Stimulated activated effector memory CD8-positive, alpha-beta T cell treated with anti-CD3 and anti-CD28 coated beads, Interleukin-12 subunit alpha, Interleukin-12 subunit beta, amount 100 ng/mL, for 72 hours (primary cell): ENCODE data around the gene MARS1.
"Not testable (repeated sequence)": the region's sequence is repeated elsewhere in the genome, so short reads cannot be mapped to it uniquely, and the experiment has no call there.

Experiments used
- ATAC-seq: fragments of 150-1000 bp; cut with Tn5 transposase; 2 replicates; pipeline ENCODE4 v1.10.0; 2021
- DNase-seq, 2 donors: peaks; one replicate each; pipeline ENCODE4 v3.0.0; 2021 to 2022; ENCODE audit warnings: low spot score in 2 of 2
- H3K27ac Mint-ChIP-seq: one replicate; pipeline ENCODE4 v1.8.0; 2022; ENCODE audit warnings: mild to moderate bottlenecking, mixed read lengths
- H3K36me3 Mint-ChIP-seq: one replicate; pipeline ENCODE4 v1.8.0; 2022; ENCODE audit warnings: mild to moderate bottlenecking, mixed read lengths
- H3K4me1 Mint-ChIP-seq: one replicate; pipeline ENCODE4 v1.8.0; 2022; ENCODE audit warnings: mixed read lengths
- H3K4me3 Mint-ChIP-seq: one replicate; pipeline ENCODE4 v1.8.0; 2022; ENCODE audit warnings: mild to moderate bottlenecking, mixed read lengths
- H3K9me3 Mint-ChIP-seq: one replicate; pipeline ENCODE4 v1.8.0; 2022; ENCODE audit warnings: mixed read lengths

Gene MARS1

DNA sequence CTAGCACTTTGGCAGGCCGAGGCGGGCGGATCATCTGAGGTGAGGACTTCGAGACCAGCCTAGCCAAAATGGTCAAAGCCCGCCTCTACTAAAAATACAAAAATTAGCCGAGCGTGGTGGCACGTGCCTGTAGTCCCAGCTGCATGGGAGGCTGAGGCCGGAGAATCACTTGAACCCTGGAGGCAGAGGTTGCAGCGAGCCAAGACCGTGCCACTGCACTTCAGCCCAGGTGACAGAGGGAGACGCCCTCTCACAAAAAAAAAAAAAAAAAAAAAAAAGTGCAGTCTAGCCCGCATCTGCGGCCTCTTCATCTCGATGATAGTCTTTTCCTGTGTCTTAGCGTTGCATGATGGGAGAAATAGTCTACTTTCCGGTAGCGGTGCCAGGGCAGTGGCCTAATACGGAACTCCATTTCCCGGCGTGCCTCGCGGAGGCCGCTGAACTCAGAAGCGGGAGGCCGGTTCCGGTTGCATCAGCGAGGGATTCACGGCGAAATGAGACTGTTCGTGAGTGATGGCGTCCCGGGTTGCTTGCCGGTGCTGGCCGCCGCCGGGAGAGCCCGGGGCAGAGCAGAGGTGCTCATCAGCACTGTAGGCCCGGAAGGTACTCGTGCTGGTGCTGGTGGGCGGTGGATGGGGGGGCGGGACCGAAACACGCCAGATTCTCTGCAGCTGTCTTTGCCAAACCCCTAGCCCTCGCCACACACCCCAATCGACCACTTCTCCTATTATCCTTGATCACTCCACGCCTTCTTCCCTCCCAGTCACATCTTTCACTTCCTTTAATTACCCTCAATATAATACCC is at the start of gene MARS1:
TSS of gene MARS1 (plus strand) at position 472 of the 805 bp plus-strand sequence. CDS start at position 495, 23 bp downstream.
- ATAC-seq (peak; percentile 98), DNase-seq (peak; percentile 79 to 91)
- Mint-ChIP-seq H3K4me3 (peak within 1 kb of the TSS; percentile 88), H3K36me3 (peaks cover 60% of the 10 kb centered on the region), H3K4me1 (peaks cover 37% of the 10 kb centered on the region), H3K9me3 (no peaks in the 10 kb centered on the region), H3K27ac (peak within 1 kb of the TSS; percentile 94)

- Mint-ChIP-seq H3K9me3 (peaks cover 5% of the 10 kb centered on the region), H3K4me1 (peaks cover 8% of the 10 kb centered on the region), H3K36me3 (no peaks in the 10 kb centered on the region), H3K27ac (no peak overlapping the region), H3K4me3 (no peak overlapping the region)
- DNase-seq (no peak), ATAC-seq (no peak)
Measured at GRCh38 chr12:57438400-57438799, 49.5 kb upstream of the MARS1 start.

DNA sequence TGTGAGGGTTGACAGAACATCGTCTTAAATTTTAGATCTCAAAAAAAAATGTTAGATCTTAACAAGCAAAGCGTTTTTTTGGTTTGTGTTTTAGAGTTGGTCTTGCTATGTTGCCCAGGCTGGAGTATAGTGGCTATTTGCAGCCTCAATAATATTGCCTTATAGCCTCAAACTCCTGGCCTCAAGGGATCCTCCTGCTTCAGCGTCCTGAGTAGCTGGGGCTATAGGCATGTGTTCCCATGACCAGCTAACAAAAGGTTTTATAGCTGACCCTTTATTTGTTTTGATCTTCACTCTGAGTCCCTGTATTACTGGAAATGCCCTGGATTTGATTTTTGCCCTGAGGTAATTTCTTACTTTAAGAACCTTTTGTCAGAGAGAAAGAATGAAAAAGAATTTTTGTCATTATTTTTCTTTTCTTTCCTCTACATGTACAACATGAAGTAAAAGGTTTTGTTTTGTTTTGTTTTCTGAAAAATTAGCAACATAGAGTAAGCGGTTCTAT is 48.1 kb upstream of the MARS1 start:
- no peak for DNase-seq
- Mint-ChIP-seq H3K36me3 (no peaks in the 10 kb centered on the region), H3K4me1 (peaks cover 8% of the 10 kb centered on the region), H3K4me3 (no peak overlapping the region), H3K27ac (no peak overlapping the region), H3K9me3 (peaks cover 5% of the 10 kb centered on the region)
- no peak for ATAC-seq

DNA sequence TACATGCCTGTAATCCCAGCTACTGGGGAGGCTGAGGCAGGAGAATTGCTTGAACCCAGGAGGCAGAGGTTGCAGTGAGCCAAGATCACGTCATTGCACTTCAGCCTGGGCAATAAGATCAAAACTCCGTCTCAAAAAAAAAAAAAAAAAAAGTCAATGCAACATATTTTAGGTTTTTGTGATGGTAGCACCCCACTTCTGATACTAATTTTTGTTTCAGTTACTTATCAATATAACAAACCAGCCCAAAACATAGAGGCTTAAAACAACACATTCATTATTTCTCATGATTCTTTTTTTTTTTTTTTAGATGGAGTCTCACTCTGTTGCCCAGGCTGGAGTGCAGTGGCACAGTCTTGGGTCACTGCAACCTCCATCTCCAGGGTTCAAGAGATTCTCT is 46.5 kb upstream of the MARS1 start:
- not testable (repeated sequence) for H3K36me3 Mint-ChIP-seq, H3K27ac Mint-ChIP-seq, ATAC-seq, H3K4me3 Mint-ChIP-seq, DNase-seq, H3K4me1 Mint-ChIP-seq, H3K9me3 Mint-ChIP-seq

DNA sequence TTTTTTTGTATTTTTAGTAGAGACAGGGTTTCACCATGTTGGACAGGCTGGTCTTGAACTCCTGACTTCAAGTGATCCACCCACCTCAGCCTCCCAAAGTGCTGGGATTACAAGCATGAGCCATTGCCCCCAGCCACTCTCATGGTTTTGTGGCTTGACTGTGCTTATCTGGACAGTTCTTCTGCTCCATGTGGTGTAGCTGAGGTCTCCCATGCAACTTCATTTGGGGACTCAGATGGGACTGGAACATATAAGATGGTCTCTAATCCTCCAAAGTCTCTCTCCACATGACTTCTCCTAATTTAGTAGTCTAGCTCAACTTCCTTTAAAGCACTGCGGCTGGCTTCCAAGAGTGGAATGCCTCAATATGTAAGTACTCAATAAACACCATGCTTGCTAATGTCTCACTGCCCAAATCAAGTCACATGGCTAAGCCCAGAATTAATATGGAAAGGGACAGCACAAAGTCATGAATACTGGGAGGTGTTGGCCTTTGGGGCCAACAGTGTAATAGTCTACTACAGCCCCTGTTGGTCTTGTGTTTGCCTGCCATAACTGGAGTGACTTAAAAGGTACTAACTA is 45.9 kb upstream of the MARS1 start:
- Mint-ChIP-seq H3K27ac (no peak overlapping the region), H3K9me3 (peaks cover 5% of the 10 kb centered on the region), H3K4me1 (no peaks in the 10 kb centered on the region), H3K4me3 (no peak overlapping the region), H3K36me3 (no peaks in the 10 kb centered on the region)
- DNase-seq (no peak), ATAC-seq (no peak)

- not testable (repeated sequence) for H3K36me3 Mint-ChIP-seq, ATAC-seq, DNase-seq, H3K4me3 Mint-ChIP-seq, H3K4me1 Mint-ChIP-seq, H3K9me3 Mint-ChIP-seq, H3K27ac Mint-ChIP-seq
Measured at GRCh38 chr12:57444337-57444736, 43.5 kb upstream of the MARS1 start.

DNA sequence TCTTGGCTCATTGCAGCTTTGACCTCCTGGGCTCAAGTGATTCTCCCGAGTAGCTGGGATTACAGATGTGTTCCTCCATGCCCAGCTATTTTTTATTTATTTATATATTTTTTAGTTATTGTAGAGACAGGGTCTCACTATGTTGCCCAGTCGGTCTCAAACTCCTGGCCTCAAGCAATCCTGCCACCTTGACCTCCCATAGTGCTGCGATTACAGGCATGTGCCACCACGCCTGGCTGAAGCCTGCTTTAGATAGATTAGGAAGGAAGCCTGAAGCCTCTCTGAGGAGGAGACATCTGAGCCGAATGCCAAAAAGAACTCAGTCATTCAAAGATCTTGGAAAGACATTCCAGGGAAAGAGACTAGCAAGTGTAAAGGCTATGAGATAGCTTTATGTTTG is 43.1 kb upstream of the MARS1 start:
- DNase-seq (no peak), ATAC-seq (no peak)
- Mint-ChIP-seq H3K4me1 (no peaks in the 10 kb centered on the region), H3K36me3 (no peaks in the 10 kb centered on the region), H3K9me3 (peaks cover 5% of the 10 kb centered on the region), H3K4me3 (no peak overlapping the region), H3K27ac (no peak overlapping the region)

- no peak overlapping the region for H3K4me3 Mint-ChIP-seq
- no peaks in the 10 kb centered on the region for H3K4me1 Mint-ChIP-seq
- DNase-seq: no peak
- ATAC-seq: no peak
- no peaks in the 10 kb centered on the region for H3K36me3 Mint-ChIP-seq
- peaks cover 5% of the 10 kb centered on the region for H3K9me3 Mint-ChIP-seq
- no peak overlapping the region for H3K27ac Mint-ChIP-seq
Measured at GRCh38 chr12:57446292-57446960, 41.4 kb upstream of the MARS1 start.

GRCh38 chr12:57448669-57449068 is 39.2 kb upstream of the MARS1 start:
- Mint-ChIP-seq H3K36me3 (no peaks in the 10 kb centered on the region), H3K9me3 (no peaks in the 10 kb centered on the region), H3K4me3 (no peak overlapping the region), H3K4me1 (peaks cover 14% of the 10 kb centered on the region), H3K27ac (no peak overlapping the region)
- no peak for DNase-seq
- no peak for ATAC-seq

DNA sequence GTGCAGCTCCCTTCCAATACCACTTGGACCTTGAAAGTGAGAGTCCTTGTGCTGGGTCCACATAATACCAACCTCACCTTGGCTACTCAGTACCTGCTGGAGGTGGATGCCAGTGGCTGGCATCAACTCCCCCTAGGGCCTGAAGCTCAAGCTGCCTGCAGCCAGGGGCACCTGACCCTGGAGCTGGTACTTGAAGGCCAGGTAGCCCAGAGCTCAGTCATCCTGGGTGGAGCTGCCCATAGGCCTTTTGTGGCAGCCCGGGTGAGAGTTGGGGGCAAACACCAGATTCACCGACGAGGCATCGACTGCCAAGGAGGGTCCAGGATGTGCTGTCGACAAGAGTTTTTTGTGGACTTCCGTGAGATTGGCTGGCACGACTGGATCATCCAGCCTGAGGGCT is 38.5 kb upstream of the MARS1 start:
- no peaks in the 10 kb centered on the region for H3K9me3 Mint-ChIP-seq
- DNase-seq: no peak
- peaks cover 14% of the 10 kb centered on the region for H3K4me1 Mint-ChIP-seq
- H3K27ac Mint-ChIP-seq: no peak overlapping the region
- H3K36me3 Mint-ChIP-seq: no peaks in the 10 kb centered on the region
- no peak overlapping the region for H3K4me3 Mint-ChIP-seq
- no peak for ATAC-seq

- Mint-ChIP-seq H3K4me1 (peaks cover 14% of the 10 kb centered on the region), H3K27ac (no peak overlapping the region)
- DNase-seq: no peak
Measured at GRCh38 chr12:57450057-57450456, 37.8 kb upstream of the MARS1 start.

GRCh38 chr12:57451233-57451778 is 36.6 kb upstream of the MARS1 start:
- no peak for ATAC-seq
- no peaks in the 10 kb centered on the region for H3K36me3 Mint-ChIP-seq
- no peak for DNase-seq
- H3K4me1 Mint-ChIP-seq: peaks cover 23% of the 10 kb centered on the region
- no peaks in the 10 kb centered on the region for H3K9me3 Mint-ChIP-seq
- no peak overlapping the region for H3K4me3 Mint-ChIP-seq
- no peak overlapping the region for H3K27ac Mint-ChIP-seq

More at GRCh38 chr12:57450057-57450456, 37.8 kb upstream of the MARS1 start:
- Mint-ChIP-seq H3K4me3 (no peak overlapping the region), H3K9me3 (no peaks in the 10 kb centered on the region), H3K36me3 (no peaks in the 10 kb centered on the region)
- ATAC-seq: no peak

DNA sequence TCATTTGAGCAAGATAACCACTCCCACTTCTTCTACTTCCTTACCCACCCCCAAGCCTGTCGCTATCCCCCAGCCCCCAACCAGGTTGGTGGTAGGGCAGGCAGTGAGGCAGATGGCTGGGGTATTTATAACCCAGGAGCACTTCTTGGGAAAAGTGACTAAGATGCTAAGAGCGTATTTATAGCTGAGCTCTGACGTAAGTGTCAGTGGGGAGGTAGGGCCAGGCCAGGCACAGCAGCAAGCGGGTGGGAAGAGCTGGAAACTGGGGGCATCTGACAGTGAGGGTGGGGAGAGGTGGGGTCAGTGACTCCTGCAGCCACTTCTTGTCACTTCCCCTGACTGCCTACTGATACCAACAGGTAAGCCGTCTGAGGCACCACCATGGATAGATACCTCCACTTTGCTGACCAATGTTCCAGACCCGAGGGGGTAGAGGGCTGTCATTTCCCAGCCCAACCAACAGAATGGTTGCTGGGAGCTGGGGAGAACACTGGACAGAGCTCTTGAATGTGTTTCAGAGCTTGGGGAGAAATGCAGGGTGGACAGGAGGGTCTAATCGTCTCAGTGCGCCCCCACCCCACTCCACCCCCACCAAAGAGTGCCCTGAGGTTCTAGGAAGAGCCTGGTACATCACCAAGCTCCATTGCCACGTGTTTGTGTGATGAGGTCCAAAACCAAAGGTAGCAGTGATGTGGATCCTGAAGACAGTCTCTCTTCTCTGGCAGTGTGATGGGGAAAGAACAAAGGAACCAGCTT is 35.5 kb upstream of the MARS1 start:
- Mint-ChIP-seq H3K4me1 (peaks cover 27% of the 10 kb centered on the region), H3K27ac (peak overlapping the region; percentile 72), H3K9me3 (no peaks in the 10 kb centered on the region), H3K4me3 (peak overlapping the region; percentile 45), H3K36me3 (no peaks in the 10 kb centered on the region)
- ATAC-seq: peak; percentile 56
- no peak for DNase-seq

GRCh38 chr12:57452937-57453509 is 34.8 kb upstream of the MARS1 start:
- ATAC-seq: peak; percentile 60
- peak overlapping the region; percentile 72 for H3K27ac Mint-ChIP-seq

More at GRCh38 chr12:57452937-57453509, 34.8 kb upstream of the MARS1 start:
- DNase-seq: peak; percentile 54 to 82
- peak overlapping the region; percentile 45 for H3K4me3 Mint-ChIP-seq
- H3K36me3 Mint-ChIP-seq: no peaks in the 10 kb centered on the region
- peaks cover 27% of the 10 kb centered on the region for H3K4me1 Mint-ChIP-seq
- no peaks in the 10 kb centered on the region for H3K9me3 Mint-ChIP-seq
